NCI-H226 (cell line): ENCODE data around the gene RASD1.

Experiments
- DNase-seq: peaks from one replicate; pipeline ENCODE4 v3.0.0-alpha.2; 2015

The RASD1 gene, protein sequence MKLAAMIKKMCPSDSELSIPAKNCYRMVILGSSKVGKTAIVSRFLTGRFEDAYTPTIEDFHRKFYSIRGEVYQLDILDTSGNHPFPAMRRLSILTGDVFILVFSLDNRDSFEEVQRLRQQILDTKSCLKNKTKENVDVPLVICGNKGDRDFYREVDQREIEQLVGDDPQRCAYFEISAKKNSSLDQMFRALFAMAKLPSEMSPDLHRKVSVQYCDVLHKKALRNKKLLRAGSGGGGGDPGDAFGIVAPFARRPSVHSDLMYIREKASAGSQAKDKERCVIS

DNA sequence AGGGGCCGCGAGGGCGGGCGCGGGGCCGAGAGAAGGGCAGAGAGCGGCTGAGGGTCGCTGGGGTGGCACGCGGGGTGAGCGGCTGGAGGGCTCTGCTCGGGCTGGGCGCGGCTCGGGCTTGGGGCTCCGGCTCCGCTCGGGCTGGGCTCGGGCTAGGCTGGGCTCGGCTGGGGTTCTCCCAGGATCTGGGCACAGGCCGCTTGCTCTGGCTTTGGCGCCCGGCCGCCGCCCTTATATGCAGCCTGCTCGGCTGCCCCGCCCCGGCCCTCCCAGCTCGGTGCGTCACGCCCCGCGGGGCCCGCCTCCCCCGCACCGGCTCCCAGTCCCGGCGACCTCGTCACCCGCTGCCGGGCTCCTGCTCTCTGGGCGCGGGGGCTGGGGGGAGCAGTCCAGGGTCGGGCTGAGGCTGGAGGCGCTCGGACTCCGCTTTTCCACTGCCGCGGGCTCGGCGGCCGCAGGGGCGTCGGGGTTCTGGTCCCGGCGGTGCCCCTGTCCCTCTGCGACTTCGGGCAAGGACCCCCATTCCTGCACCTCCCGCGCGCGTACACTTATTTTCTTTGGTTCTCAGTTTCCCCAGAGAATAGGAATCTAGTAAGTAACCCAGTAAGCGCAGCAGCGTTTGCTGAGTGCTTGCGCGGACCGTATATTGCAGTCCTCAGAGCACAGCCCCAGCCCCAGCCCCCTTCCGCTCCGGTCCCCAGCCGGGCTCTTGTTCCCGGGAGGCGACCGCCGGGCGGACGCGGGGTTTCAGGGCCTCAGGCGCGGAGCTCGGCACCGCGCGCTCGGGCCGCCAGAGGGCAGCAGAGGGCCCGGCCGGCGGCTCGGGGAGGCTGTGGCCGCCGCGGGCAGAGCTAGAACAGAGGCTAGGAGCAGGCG lies at the start of gene RASD1:
Gene RASD1 (minus strand): TSS at position 207 of the 876 bp plus-strand sequence. CDS start 214 bp downstream, outside the sequence.
- DNase-seq, result peak; percentile 52

DNA sequence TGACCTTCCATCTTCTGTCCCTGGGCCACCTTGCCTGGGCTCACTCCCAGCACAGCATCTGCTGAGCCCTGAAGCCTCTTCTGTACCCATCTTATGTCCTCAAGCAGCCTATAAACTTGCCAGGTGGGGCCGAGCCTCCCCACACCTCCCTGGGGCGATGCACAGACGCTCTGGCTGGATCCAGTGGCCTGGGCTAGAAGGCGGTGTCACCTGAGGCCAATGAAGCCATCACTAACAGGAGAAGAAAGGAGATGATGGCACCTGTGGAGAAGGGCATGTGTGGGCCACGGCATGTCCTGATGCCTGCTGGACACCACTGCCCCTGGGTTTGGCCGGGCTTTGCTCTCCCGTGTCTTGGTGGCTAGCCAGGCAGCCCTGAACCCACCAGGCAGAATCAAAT lies 49.8 kb upstream of the RASD1 start:
- no peak for DNase-seq

DNA sequence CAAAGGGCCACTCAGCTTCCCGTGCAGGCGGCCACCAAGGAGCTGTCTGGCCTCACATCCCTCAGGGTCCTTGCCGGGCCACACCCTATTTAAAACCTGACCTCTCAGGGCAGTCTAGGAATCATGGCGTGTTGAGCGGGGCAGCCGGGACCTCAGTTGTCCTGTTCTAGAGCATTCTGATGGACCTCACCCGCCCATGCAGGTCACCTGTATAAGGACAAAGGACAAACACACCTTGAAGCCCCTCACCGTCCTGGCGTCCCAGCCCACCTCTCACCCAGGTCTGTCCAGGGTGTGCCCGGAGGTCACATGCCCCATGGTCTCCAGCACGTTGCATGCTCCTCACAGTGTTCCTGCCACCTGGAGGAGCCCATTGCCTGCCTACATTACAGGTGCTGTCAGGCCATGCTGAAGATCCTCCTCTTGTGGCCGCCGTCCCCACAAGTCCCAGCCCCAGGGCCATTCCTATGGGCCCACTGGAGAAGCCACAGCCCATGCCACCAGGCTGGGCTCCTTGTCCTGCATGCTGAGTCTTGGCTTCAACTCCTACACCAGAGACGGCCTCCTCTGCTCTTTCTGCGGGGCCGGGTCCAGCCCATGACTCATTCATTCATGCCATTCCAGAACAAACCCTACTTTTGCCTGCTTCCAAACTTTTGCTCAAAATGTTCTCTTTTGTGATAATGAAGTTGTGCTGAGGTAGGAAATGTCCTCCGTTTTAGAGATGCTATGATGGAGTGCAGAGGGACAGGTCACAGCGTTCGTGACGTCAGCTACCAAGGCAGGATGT lies 49.0 kb upstream of the RASD1 start:
- DNase-seq, result peak; percentile 18

DNA sequence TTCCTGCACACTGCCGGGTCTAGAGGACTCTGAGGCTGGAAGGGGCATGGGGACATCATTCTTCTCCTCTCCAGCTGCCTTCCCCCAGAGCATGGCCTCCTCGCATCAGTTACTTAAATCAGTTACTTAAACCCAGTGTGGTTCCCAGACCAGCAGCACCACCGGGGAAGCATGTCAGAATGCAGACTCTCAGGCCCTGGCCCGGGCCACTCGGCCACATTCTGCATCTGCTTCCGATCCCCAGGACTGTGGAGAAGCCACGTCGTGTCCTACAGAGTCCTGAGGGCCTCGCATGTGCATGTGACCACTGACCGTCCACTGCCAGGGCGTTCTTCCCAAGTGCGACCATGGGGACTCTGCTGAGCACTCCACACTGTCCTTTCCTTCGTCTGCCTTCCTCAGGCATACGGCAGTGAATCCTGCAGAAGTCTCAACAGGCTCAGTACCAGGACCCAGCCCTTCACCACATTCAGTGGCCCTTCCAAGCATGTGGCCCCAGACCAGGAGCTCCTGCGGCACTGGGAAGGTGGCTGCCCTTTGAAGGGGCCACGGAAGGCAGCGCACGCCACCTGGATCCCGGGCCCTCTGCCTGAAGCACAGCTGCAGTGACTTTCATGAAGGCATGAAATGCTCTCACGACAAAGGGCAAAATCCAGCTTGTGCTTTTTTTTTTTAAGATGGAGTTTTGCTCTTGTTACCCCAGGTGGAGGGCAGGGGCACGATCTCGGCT lies 46.9 kb upstream of the RASD1 start:
- no peak for DNase-seq

DNA sequence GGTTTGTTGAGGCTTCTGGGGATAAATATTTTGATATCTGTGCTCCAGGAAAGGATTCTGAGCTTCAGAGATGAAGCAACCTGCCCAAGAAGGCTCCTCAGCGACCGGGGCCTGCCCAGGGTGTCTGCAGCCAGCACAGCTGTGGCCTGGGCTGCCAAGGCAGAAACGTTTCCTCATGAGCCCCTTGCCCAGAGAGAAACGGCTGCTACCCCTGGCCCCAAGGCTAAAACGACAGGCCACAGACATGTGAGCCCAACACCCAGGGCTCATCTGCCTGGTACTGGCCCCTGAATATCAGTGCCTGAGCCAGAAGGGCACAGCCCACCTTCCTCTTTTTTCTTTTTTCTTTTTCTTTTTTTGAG lies 45.4 kb upstream of the RASD1 start:
- no peak for DNase-seq

DNA sequence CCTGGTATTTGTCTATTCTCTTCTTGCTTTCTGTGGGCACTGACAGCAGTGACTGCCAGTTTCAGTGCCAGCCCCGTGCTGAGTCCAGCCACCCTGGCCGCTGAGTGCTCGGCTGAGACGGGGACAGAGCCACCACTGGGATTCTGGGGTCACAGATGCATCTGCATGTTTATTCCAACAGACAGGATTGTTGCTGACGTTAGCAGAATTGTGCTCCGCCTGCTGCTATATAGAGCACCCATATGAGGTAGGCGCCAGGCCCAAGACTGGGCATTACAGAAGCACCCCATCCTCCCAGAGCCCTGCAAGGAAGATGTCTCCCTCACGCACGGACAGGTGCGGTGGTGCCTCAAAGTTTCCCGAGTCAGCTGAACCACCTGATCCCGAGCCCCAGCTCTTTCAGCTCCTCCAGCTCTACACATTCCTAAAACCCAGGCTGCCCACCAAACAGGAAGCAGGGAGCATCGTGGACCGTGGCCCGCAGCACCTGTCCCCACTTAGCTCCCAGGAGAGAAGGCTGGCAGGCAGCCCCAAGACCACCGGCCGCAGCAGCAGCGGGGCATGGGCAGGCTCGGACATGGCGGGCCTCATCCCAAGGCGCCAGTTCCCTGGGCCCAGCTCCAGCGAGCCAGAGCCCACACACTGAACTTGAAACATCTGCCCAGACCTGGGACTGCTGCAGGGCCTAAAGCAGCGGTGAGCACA lies 44.9 kb upstream of the RASD1 start:
- no peak for DNase-seq

DNA sequence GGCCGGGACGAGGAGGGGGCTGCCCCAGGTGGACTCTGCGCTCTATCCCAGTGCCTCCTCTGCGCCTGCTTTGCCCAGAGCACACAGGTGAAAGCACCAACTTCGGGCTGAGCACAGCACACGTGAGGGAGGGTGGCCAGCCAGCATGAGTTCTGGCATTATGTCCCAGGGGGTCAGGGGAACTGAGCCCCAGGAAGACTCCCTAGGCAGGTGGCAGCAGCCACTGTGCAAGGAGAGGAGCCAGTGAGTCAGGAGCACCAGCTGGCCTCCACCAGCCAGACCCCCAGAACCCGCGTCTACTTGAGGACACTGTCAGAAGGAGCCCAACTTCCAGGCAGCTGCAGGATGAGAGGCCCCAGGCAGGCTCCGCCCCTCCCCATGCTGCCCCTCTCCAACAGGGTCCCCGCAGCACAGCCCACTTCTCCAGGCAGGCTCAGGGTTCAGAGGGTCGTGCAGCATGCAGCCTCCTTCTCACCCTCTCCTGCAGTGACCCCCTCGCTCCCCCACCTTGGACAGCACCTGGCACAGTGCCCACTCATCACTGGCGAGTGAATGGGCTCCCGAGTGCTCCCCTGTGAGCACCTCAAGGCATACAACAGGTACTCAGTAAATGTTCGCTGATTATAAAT lies 44.2 kb upstream of the RASD1 start:
- no peak for DNase-seq

DNA sequence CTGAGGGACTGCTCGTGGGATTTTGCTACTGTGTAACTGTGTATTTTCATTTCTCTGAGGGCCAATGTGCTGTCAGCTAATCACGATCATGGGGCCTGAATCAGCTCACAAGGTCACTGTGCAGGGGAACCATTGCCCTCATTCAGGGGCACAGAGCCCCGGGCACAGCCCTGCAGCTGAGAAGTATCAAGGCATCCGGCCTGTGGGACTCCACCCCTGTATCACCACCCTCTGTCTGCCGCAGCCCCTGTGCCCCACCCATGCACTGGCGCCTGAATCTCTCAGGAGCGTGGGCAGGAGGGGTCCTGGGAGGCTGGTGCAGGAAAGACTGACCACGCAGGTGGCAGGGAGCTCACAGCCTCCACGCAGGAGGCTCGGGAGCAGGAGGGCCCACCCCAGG lies 43.4 kb upstream of the RASD1 start:
- DNase-seq, result no peak

DNA sequence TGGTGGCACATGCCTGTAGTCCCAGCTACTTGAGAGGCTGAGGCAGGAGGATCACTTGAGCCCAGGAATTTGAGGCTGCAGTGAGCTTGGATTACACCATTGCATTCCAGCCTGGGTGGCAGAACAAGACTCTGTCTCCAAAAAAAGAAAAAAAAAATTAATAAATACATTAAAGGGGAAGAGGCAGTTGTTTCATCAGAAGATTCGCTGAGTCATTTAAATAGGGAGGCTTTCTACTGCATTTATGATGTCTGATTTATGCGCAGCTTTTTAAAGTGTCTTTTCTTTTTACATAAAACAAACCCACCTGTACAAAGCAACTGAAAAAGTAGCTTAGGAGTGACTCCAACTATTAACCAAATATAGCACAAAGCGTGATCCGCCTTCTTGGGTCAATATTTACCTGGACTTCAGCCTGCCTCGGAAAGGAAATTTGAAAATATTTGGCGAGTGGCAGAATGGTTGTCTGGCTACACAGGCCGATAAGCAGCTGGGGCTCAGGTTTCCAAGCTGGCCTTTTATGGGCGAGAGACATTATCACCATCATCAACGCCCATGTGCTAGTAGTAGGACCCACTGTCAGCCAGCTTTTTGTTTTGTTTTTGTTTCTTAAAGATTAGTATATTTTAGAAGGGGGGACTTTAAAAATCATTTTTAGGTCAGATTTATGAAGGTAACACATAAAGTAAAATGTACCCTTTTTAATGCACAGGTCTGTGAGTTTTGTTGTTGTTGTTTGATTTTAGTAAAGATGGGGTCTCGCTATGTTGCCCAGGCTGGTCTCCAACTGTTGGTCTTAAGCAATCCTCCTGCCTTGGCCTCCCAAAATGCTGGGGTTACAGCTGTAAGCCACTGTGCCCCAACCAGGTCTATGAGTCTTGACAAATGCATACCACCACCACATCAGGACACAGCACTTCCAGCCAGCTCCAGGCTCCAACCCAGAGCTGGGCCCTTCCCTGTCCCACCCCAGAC lies 42.5 kb upstream of the RASD1 start:
- no peak for DNase-seq

DNA sequence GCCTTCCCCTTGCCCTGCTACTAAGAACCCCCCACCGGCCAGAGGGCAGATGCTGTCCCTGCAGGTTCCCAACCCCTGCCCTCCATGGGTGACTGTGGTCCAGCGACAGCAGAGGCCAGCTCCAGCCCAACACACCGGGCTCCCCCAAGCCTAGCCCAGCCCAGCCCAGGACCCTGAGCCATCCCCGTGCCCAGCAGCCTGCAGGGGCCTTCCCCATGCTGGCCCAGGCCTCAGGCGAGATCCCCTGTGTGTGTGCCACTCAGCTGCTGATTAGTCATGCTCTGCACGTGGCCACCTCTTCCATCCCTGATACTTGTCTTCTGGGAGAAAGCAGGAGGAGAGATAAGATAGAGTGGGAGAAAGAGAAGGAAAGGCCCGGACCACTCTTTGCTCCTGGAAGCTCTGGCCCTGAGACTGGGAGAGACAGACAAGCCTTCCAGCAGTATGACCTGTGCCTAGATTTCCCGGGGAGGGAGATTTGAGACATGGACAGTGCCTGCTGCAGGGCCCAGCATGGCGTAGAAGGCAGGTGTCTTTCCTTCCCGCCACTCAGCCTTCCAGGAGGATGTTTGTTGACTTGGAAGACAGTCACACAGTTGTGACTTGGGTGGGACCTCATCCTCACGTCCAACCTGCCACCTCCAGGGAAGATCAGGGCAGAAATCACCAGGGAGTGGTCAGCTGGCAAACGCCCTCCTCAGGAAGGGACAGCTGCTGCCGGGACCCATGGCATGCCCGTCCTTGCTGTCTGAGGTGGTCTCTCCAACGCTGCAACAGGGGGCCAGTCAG lies 41.3 kb upstream of the RASD1 start:
- DNase-seq, result no peak

DNA sequence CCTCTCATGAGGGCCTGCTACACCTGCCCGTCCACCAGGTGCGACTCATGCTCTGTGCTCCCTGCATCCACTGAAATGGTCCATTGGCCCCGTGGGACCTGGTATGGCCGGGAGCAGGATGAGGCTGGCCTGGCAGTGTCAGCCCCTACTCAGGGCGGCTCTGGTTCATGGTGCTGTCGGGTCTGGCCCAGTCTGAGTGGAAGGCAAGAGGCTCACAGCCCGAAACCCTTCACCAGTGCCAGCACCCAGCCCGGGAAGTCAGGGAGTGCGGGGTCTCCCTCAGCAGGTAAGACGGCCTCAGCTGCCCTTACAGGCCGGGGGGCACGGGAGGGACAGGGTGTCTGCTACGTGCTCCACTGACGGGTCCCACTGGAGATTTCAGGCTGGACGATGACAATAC lies 40.5 kb upstream of the RASD1 start:
- no peak for DNase-seq

DNA sequence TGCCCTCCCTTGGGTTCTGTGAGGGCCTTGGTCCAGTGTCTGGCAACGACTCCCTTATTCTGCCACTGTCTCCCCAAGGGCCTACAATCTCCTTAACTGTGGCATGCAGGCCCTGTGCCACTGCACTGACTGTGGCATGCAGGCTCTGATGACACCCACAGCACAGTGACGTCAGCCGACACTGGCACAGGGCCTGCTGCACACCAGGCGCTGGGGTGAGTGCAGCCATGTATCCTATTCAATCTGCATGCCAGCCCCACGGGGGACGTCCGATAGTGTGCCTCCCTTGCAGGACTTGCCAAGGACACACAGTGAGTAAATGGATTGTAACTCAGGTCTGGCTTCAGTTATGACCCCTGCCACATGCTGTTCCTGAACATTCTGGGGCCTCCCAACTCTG lies 39.8 kb upstream of the RASD1 start:
- no peak for DNase-seq

DNA sequence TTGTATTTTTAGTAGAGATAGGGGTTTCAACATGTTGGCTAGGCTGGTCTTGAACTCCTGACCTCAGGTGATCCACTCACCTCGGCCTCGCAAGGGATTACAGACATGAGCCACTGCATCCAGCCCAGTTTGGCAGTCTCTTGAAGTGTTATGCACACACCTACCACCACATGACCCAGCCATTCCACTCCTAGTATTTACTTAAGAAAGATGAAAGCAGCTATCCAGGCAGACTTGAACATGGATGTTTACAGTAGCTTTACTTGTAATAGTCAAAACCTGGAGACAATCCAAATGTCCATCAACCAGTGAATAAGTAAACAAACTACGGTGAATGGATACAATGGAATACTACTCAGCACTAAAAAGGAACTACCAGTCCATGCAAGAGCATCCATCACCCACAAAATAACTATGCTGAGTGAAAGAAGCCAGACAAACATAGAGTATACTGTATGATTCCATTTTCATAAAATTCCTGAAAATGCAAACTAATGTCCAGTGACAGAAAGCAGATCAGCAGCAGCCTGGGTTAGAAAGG lies 37.8 kb upstream of the RASD1 start:
- DNase-seq, result no peak

DNA sequence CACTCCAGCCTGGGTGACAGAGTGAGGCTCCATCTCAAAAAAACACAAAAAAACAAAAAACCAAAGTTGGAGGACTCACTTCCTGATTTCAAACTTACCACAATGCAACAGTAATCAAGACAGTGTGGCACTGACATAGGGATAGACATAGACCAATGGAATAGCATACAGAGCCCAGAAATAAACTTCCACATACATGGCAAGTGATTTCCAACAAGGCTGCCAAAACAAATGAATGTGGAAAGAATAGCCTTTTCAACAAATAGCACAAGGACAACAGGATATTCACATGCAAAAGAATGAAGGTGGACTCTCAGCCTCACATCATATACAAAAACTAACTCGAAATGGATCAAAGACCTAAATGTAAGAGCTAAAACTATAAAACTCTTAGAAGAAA lies 36.8 kb upstream of the RASD1 start:
- DNase-seq, result no peak

DNA sequence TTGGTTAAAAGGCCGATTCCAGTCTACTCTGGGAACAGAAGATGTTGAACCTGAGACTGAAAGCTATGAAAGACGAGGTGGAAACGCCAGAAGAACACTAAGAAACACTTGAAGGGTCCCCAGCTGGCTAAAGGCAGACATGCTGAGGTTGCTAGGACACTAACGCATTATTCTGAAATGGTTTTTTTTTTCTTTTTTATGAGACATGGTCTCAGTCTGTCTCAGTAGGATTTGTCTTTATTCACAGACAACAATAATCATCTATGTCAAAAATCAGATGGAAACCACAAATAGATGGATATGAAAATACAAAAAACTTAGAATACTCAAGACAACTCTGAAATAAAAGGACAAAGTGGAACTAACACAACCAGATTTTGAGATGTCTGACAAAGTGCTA lies 35.0 kb upstream of the RASD1 start:
- DNase-seq, result no peak

DNA sequence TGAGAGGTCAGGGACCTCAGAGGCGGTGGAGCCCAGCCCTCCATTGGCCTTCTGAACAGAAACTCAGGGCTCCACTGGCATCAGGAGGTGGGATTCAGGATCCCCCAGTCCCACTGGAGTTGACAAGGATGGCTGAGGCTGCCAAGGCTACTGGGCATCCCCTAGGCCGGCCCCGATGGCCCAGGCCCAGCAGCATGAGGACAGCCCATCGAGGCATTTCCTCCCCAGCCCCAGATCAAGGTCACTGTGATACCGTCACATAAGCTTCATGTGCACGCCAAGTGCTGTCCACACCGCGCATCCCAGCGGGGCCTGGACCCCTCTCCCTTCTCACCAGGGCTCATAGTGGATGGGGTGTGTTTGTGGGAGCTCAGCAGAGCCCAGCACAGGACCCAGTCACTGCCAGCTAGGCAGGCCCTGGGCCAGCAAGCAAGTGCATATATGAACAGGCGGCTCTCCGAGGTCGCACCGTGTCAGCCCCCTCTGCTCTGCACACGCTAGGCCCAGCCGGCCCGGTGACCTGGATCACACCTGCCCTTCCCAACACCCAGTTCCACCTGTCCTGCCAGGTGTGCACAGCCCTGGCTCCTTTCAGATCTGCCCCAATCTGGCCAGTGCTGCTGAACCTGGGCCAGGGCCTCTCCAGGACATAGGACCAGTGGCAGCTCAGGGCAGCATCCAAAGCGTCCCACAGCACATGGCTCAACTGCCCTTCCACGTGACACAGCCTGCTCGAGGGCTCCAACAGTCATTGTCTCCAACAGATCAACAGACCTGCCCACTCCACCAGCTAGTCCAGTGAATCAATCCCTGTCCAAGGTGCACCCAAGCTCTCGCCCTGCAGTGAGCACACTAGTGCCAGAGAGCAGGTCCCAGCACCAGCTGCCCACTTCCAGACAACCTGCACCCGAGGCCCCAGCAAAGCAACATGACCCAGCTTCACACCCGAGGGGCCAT lies 32.8 kb upstream of the RASD1 start:
- no peak for DNase-seq

DNA sequence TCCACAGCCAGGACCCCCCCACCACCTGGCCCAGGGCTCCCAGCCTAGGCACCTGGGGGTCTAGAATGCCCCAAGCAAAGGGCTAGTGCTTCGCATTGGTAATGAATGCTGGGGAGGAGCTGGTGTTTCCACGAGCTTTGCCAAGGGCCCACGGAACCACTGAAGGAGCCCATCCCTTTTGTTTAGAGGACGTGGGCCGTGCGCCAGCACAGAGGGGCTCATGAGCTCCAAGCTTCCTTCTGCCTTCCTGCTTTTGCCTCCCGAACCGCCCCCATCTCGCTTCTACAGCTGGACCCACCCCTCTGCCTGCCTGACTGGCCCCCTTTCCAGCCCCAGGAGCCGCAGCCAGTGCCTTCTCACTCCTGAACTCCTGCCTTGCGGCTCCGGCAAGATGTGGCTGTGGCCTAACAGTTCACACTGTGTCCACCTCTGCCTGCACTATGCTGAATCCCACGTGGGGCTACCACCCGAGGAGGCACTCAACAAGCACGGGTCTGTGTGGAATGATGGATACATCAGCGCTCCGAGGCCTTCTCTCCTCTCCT lies 31.8 kb upstream of the RASD1 start:
- DNase-seq, result no peak

DNA sequence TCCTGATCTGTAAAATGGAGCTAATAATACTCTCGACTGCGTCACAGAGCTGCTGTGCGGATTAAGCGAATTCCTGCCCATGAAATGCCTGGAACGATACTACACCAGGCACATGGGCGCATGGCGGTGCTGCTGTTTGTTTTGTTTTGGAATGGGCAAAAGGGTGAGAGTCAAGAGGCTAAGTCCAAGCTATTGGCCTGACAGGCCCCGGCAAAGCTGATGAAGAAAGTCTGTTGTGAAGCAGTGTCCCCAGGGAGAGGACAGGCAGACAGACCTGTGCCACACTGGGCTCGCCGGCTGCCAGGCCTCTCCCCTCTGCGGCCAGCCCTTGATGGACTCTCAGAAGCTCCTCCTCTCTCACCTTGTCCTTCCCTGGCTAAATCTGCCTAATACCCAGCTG lies 31.3 kb upstream of the RASD1 start:
- no peak for DNase-seq
